ENCODE measurements around the gene FOXD2. TPM values are rescaled to one million over a fixed set of nuclear protein-coding genes. Genes with fewer than 3 reads are reported as not detected.

FOXD2 gene
- polyA plus RNA-seq, 1 of the 3 experiments (the other 2 are of a cell fraction): not detected

DNA sequence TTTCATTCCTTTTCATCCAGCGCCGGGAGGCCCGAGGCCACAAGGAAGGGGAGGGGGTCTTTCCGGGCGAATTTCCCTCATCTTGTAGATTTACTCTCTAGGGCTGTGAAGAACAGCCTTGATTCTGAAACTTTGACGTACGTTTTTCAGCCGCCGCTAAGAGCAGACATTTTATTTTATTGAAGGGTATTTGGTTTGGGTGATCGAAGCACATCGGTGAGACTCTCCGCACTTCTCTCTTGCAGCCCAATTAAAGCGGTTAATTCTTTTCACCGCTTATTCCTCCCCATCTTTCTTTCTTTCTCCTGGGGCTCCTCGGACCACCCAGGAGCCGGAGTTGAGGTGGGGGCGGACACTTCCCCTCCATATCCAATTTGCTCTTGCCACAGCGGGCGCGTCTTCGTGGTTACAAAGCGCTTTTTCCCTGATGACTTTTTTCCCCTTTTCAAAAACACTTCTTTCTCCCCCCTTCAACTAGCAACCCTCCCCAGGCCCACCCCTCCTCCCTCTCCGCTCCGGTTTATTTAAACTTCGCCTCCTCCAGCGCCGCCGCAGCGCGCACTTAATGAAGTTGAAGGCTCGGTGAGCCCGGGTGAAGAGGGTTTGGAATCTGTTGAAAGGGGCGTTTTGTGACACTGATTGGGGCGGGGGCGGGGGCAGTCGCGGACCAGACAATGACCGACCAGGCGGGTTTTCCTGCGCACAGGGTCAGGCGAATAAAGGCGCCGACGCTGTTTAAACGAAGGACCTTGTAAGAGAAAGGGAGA lies 5.9 kb downstream of the FOXD2 start:
- H2AFZ ChIP-seq (ENCODE audit: low read depth): no peak overlapping the region
- H3K79me2 ChIP-seq (ENCODE audit: insufficient read depth): no peaks in the 10 kb centered on the region
- peaks cover 100% of the 10 kb centered on the region for H3K27me3 ChIP-seq (ENCODE audit: insufficient read depth)
- H3K9me3 ChIP-seq: no peaks in the 10 kb centered on the region
- H3K4me3 ChIP-seq (ENCODE audit: low read depth in 2 of 2, low read length in 1 of 2): no peak overlapping the region
- no peaks in the 10 kb centered on the region for H3F3A ChIP-seq (replicated peaks; ENCODE audit: insufficient read depth)
- H3K27ac ChIP-seq (ENCODE audit: low read depth in 2 of 2, low read length in 1 of 2): no peak overlapping the region
- no peaks in the 10 kb centered on the region for H4K20me1 ChIP-seq (ENCODE audit: insufficient read depth)
- peaks cover 0 to 3% of the 10 kb centered on the region in 2 experiments; a peak in 1 of 4 replicates for H3K4me1 ChIP-seq (ENCODE audit: control insufficient read depth in 1 of 2, insufficient read depth in 2 of 2, low read depth in 1 of 2, low read length in 1 of 2)
- no peak overlapping the region for H3K4me2 ChIP-seq
- CTCF ChIA-PET: interaction anchor here (1.1 to 7.9 kb wide), 4 partner anchors 7 to 266 kb away, joined by 5 to 94 read pairs (median 6); partner anchors contain the start of gene FOXD2
- H3K9ac ChIP-seq: no peak overlapping the region
- DNase-seq: peak; percentile 23
- WGBS (ENCODE audit: low lambda C conversion rate): 24% methylated on average over 45 of the region's 45 CpGs
- H3K9me2 ChIP-seq: no peaks in the 10 kb centered on the region
- TF ChIP-seq POLR2AphosphoS5 (IDR thresholded peaks at IDR 0.05; ENCODE audit: low read depth, low read length): no peak
- TF ChIP-seq RFX5 (IDR thresholded peaks at IDR 0.05; ENCODE audit: low read length): no peak
- no peak for TF ChIP-seq SIN3A (IDR thresholded peaks at IDR 0.05; ENCODE audit: borderline replicate concordance, low read depth, low read length)
- TF ChIP-seq, protein P1, sequence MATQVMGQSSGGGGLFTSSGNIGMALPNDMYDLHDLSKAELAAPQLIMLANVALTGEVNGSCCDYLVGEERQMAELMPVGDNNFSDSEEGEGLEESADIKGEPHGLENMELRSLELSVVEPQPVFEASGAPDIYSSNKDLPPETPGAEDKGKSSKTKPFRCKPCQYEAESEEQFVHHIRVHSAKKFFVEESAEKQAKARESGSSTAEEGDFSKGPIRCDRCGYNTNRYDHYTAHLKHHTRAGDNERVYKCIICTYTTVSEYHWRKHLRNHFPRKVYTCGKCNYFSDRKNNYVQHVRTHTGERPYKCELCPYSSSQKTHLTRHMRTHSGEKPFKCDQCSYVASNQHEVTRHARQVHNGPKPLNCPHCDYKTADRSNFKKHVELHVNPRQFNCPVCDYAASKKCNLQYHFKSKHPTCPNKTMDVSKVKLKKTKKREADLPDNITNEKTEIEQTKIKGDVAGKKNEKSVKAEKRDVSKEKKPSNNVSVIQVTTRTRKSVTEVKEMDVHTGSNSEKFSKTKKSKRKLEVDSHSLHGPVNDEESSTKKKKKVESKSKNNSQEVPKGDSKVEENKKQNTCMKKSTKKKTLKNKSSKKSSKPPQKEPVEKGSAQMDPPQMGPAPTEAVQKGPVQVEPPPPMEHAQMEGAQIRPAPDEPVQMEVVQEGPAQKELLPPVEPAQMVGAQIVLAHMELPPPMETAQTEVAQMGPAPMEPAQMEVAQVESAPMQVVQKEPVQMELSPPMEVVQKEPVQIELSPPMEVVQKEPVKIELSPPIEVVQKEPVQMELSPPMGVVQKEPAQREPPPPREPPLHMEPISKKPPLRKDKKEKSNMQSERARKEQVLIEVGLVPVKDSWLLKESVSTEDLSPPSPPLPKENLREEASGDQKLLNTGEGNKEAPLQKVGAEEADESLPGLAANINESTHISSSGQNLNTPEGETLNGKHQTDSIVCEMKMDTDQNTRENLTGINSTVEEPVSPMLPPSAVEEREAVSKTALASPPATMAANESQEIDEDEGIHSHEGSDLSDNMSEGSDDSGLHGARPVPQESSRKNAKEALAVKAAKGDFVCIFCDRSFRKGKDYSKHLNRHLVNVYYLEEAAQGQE (IDR thresholded peaks at IDR 0.05; ENCODE audit: low read depth, low read length): no peak
- TF ChIP-seq ELF1 (IDR thresholded peaks at IDR 0.05): no peak
- no peak for TF ChIP-seq JUND (IDR thresholded peaks at IDR 0.05)
- TF ChIP-seq GABPA (IDR thresholded peaks at IDR 0.05; ENCODE audit: low read depth): no peak
- TF ChIP-seq NFIC (IDR thresholded peaks at IDR 0.05; ENCODE audit: borderline replicate concordance): no peak
- TF ChIP-seq CTCF (IDR thresholded peaks at IDR 0.05): no peak
- no peak for TF ChIP-seq RCOR1 (IDR thresholded peaks at IDR 0.05; ENCODE audit: low read length)
- no peak for TF ChIP-seq YY1 (IDR thresholded peaks at IDR 0.05; ENCODE audit: low read depth)
- no peak for TF ChIP-seq CHD2 (IDR thresholded peaks at IDR 0.05; ENCODE audit: low read length, partially characterized antibody)
- TF ChIP-seq, protein P2, sequence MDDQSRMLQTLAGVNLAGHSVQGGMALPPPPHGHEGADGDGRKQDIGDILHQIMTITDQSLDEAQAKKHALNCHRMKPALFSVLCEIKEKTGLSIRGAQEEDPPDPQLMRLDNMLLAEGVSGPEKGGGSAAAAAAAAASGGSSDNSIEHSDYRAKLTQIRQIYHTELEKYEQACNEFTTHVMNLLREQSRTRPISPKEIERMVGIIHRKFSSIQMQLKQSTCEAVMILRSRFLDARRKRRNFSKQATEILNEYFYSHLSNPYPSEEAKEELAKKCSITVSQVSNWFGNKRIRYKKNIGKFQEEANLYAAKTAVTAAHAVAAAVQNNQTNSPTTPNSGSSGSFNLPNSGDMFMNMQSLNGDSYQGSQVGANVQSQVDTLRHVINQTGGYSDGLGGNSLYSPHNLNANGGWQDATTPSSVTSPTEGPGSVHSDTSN (IDR thresholded peaks at IDR 0.05): no peak
- TF ChIP-seq TCF12 (IDR thresholded peaks at IDR 0.05): no peak
- no peak for TF ChIP-seq RXRA (IDR thresholded peaks at IDR 0.05; ENCODE audit: borderline replicate concordance, low read depth)
- TF ChIP-seq MXI1 (IDR thresholded peaks at IDR 0.05; ENCODE audit: low read depth, low read length): no peak
- TF ChIP-seq TAF1 (IDR thresholded peaks at IDR 0.05; ENCODE audit: borderline replicate concordance, low read depth, low read length): no peak
- no peak for TF ChIP-seq RAD21 (IDR thresholded peaks at IDR 0.05; ENCODE audit: low read length)
- no peak for TF ChIP-seq USF2 (IDR thresholded peaks at IDR 0.05; ENCODE audit: borderline replicate concordance, low read depth, low read length)
- TF ChIP-seq EZH2phosphoT487 (IDR thresholded peaks at IDR 0.05; ENCODE audit: borderline replicate concordance, low read depth): no peak
- no peaks in the 10 kb centered on the region for H3K36me3 ChIP-seq (replicated peaks in 1 of 2; ENCODE audit: control insufficient read depth in 1 of 2, insufficient read depth in 2 of 2, low read length in 1 of 2)
- POLR2A ChIA-PET: no interaction called here
